HG03135 (cell line): ENCODE results near the gene C1D.

Source experiments
- ATAC-seq: cut with Tn5 transposase; IDR thresholded peaks from one replicate; pipeline ENCODE4 v1.9.1; 2021; ENCODE audit warnings: mild to moderate bottlenecking, moderate library complexity; ENCODE audit not compliant: unreplicated experiment

C1D gene

DNA sequence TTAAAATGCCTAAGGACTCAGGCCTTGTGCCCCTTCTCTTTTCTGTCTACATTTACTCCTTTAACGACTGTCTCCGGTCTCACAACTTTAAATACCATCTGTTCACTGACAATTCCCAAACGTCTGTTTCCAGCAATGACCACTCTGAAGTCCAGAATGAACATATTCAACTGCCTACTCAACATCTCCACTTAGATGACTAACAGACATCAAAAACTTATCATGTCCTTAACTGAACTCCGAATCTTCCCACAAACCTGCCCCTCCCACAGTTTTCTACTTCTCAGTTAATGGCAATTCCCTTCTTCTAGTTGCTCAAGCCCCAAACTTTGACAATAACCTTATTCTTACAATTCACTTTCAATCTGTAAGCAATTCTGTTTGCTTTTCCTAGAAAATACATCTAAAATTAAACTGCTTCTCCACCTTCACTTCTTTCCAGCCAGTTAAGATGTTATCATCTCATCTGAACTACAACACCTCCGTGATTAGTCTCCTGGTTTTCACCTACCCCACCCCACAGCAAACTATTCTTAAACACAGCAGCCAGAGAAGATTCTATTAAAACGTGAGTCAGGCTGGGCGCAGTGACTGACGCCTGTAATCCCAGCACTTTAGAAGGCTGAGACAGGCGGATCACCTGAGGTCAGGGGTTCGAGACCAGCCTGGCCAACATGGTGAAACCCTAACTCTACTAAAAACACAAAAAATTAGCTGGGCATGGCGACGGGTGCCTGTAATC, 2.8 kb downstream of the C1D start:
- no peak for ATAC-seq

DNA sequence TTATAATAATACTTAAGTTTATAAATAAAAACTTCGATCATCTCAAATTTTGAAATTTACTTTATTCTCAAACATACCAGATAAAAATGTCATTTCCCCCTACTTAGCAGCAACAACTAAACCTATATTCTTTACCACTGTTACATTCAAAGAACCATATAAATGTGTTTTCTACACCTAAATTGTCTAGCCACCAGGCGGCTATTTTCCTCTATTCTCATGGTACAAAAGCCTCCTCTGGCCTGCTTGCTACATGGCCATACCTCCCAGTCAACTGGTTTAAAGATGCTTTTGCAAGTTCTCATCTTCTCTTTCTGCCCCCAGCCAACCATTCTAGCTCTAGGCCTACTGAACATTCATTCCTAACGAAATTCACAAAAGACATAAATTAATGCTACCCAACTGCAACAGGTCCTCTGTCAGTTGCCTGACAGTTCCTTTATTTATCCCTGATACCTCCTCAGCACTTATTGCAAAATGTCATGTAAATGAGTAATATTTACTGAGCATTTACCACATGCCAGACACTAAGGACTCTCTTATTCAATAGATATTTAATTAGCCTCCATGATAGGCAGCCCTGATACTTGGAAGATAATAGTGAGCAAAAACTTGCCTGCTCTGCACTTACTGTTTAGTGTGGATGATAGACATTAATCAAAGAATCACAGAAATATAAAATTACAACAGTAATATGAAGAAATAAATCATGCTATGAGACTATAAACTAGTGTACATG, 5.0 kb downstream of the C1D start:
- ATAC-seq, result no peak

DNA sequence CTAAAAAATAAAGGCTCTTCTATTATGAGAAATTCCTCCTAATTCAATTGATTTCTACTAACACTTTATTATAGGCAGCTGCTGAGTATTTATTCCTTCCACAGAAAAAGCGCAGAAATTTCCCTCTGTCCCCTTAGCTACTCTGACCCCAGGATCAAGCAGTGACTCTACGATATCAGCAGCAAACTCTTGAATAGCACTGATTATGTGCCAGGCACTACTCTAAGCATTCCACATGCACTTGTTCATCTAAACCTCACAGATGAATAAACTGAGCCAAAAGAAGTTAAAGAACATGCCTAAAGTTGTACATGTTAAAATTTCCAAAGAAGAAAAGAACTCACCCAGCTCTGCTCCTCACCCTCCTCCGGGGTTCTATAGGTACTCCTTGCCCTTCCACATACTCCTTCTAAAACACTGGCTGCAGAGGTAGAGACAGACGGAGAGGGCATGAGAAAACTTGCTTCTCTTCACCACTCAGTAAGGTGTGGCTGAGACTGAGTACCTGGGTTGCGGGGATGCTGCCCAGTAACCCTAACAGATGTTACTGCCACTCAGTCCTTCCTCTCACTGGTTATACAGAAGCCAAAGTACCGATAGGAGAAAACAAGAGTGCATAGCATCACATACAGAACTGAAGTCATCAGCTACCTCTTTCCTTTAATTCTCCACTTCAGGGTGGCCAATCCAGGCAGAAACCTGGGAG, 9.9 kb downstream of the C1D start:
- ATAC-seq, result no peak

GRCh38 chr2:68050353-68050752, 12.5 kb downstream of the C1D start:
- no peak for ATAC-seq

DNA sequence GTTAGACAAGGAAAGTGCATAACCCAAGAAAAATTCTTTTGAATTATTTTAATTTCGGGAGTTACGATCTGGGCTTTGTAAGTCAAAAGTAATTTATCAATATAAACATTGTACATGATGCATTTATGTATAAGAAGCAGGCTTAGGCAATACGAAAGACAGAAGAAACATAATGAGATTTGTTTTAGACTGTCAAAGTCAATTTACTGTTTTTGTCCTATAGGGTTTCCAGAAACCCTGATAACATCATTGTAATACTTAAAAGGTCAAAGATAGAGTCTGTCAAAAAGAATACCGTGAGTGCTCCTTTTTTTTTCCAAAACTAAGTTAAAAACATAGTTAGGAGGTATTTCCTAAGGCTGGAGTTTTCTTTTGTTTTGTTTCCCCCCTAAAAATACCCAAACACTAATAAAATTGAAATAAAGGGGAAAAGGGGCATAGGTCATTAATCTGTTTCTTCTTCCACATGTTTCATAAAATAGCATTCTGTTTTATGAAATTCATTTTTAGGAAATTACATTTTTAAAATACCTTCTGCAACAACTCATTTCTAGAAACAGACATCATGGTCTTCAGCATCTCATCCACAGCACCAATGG, 16.1 kb downstream of the C1D start:
- no peak for ATAC-seq

- no peak for ATAC-seq
Measured at GRCh38 chr2:68046224-68046623, 16.6 kb downstream of the C1D start.

- no peak for ATAC-seq
Measured at GRCh38 chr2:68045342-68045741, 17.5 kb downstream of the C1D start.

GRCh38 chr2:68044099-68044498, 18.7 kb downstream of the C1D start:
- ATAC-seq, result no peak

GRCh38 chr2:68043695-68044094, 19.1 kb downstream of the C1D start:
- no peak for ATAC-seq

GRCh38 chr2:68043032-68043431, 19.8 kb downstream of the C1D start:
- ATAC-seq, result no peak

- no peak for ATAC-seq
Measured at GRCh38 chr2:68041704-68042245, 21.0 kb downstream of the C1D start.

GRCh38 chr2:68040078-68040477, 22.7 kb downstream of the C1D start:
- no peak for ATAC-seq

GRCh38 chr2:68039317-68039716, 23.5 kb downstream of the C1D start:
- no peak for ATAC-seq

DNA sequence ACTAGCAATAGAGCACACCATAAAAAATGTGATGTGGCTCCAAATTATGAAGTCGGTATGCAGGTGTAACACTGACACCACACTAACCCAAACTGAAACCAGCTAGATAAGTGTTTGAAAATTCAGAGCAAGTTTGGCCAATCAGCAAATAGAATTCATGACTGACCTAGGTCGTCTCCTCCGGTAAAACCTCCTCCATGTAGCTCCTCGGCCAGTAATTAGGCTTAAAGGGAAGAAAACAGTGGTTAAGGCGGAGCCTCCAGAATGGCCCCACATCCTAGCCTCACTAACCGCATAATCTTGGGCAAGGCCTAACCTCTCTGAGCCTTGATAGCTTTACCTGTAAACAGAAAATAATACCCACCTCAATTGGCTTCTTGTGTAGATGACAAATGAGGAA, 30.1 kb downstream of the C1D start:
- ATAC-seq, result no peak

DNA sequence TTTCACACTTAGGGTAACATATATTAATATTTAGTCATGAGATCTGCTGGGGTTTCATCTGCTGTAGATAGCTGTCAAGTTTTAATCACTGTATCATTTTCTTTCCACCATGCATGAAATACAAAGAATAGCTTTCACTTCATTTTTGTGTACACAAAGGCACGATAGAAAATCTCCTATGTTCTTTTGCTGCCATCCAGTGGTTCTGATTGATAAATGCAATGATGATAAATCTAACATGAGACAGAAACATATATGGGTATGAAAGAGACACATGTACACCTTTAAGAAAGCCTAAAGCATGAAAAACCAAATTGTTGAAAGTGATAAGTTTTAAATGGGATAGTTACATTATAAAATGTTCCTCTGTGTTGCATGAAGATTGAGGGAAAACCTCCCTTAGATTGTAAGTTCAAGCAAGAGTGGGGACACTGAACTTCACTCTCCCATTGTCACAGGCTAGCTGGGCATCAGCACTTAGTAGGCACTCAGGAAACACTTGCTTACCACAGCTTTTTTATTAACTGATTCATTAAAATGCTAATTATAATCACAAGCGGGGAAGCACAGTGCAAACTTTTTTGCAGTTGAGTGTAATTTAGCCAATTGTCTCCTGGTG, 31.2 kb downstream of the C1D start:
- peak; percentile 77 for ATAC-seq

DNA sequence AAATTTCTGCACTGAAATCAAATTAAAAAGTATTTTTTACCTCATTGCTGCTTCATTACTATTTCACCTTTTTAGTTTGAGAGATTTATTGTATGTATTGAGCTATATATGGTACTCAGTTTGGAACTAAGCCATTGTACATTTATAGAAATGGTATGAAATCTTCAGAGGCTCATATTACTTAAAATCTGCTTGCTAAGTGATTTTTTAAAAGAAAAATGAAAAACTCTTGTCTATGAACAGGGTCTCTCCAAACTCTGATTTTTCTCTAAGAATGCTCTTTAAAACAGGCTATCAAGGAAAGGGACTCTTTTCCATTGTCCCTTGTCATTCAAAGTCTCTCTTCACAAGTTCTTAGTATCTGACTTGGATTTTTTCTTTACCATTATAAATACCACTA, 31.8 kb downstream of the C1D start:
- no peak for ATAC-seq

DNA sequence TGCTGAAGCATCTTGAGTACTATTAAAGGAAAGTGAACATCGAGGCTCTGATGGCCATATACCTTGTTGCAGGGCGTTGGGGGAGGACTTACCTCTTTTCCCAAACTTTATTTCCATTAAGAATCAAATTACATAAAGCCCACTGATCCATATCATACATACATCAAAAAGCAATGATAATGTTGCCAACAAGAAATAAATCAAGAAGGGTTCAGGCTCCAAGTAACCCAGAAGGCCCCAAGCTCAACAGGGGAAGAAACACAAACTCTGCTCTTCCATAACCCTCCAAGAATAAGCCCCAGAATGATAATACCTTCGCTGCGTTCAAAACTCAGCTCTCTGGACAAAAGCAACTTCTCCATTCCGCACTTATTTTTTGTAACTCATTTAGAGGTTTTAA, 32.3 kb downstream of the C1D start:
- ATAC-seq, result no peak

DNA sequence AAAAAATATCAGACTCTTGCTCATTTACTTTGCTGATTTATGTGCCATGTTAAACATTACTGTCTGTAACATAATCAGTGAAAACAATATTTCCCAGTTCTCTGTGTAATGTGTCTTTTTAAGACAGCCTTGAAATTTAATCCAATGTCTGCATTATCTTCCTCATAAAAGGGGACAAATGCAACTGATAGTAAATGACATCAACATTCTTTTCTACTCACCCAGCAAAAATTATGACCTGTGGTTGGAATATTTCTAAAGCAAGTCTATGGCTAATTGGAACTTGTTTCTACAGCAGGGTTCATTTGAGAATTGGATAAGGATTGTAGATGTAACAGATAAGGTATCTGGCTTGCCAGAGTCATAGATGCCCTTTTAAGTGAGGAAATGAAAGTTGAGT, 34.8 kb downstream of the C1D start:
- ATAC-seq, result no peak

DNA sequence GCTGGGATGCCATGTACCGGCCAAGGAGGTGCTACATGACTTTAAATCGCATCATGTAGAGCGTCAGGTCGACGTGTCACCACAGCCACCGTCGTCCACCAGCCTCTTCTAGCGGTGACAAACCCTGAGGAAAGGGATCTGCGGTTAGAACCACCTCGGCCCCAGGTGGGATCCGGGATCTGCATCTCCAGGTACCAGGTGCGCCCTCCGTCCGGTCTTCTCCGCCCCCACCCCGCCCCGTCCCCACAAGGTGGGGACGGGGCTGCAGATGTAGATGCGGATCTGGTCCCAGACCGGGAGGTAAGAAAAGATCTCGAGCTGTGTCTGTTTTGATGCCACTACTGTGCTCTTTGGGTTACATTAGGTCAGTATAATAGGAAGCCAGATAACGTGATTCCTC, 38.4 kb downstream of the C1D start:
- ATAC-seq, result no peak

GRCh38 chr2:68023904-68024303, 38.9 kb downstream of the C1D start:
- ATAC-seq, result no peak

DNA sequence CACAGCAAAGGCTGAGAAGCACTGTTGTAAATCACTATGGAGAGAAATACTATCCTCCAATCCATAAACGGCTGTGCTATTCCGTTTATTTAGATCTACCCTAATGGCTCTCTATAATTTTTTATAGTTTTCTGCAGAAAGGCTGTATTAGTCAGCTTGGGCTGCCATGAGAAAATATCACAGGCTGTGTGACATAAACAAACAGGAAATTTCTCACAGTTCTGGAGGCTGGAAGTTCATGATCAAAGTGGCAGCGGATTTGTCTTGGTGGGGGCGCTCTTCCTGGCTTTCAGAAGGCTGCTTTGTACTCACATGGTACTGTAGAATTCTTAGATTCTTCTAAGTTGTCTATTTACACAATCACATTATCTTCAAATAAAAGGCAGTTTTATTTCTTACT, 44.1 kb downstream of the C1D start:
- ATAC-seq, result no peak
